GOT3 (cell line): ENCODE measurements around the gene PDK4.

Experiments
- DNase-seq: peaks from one replicate; lab custom pipeline; 2025; ENCODE audit warnings: mixed read lengths; lab: John Stamatoyannopoulos, UW

PDK4 gene

GRCh38 chr7:95596198-95597063 is at the start of gene PDK4:
PDK4 (minus strand) TSS chr7:95596516; CDS start chr7:95596293, 223 bp downstream.
- peak; percentile 46 for DNase-seq

GRCh38 chr7:95642173-95642572 is 45.9 kb upstream of the PDK4 start:
- DNase-seq, result no peak

- DNase-seq, result no peak
Measured at GRCh38 chr7:95636140-95636940, 40.0 kb upstream of the PDK4 start.

GRCh38 chr7:95632609-95633008 is 36.3 kb upstream of the PDK4 start:
- DNase-seq, result no peak

GRCh38 chr7:95631527-95631926 is 35.2 kb upstream of the PDK4 start:
- DNase-seq, result no peak

GRCh38 chr7:95630702-95631458 is 34.6 kb upstream of the PDK4 start:
- DNase-seq, result no peak

GRCh38 chr7:95628831-95629439 is 32.6 kb upstream of the PDK4 start:
- no peak for DNase-seq

- no peak for DNase-seq
Measured at GRCh38 chr7:95623788-95624187, 27.5 kb upstream of the PDK4 start.

- DNase-seq, result no peak
Measured at GRCh38 chr7:95622859-95623258, 26.5 kb upstream of the PDK4 start.

GRCh38 chr7:95622001-95622549 is 25.8 kb upstream of the PDK4 start:
- no peak for DNase-seq

- DNase-seq, result no peak
Measured at GRCh38 chr7:95621404-95621803, 25.1 kb upstream of the PDK4 start.

- no peak for DNase-seq
Measured at GRCh38 chr7:95620631-95621030, 24.3 kb upstream of the PDK4 start.

- DNase-seq, result no peak
Measured at GRCh38 chr7:95619921-95620320, 23.6 kb upstream of the PDK4 start.

- DNase-seq, result no peak
Measured at GRCh38 chr7:95619517-95619916, 23.2 kb upstream of the PDK4 start.

- no peak for DNase-seq
Measured at GRCh38 chr7:95614442-95614940, 18.2 kb upstream of the PDK4 start.

- no peak for DNase-seq
Measured at GRCh38 chr7:95611224-95611623, 14.9 kb upstream of the PDK4 start.

GRCh38 chr7:95609277-95609971 is 13.1 kb upstream of the PDK4 start:
- no peak for DNase-seq

GRCh38 chr7:95608359-95609173 is 12.2 kb upstream of the PDK4 start:
- peak; percentile 79 for DNase-seq

- DNase-seq, result no peak
Measured at GRCh38 chr7:95607561-95607960, 11.2 kb upstream of the PDK4 start.

- DNase-seq, result no peak
Measured at GRCh38 chr7:95605275-95605674, 9.0 kb upstream of the PDK4 start.
